ENCODE data around the gene ELFN1.
A peak's percentile ranks its signal among the peaks of the same experiment; 100 is the strongest.

The ELFN1 gene

GRCh38 chr7:1662101-1662500, 8.0 kb upstream of the ELFN1 start:
- no peak for TF ChIP-seq CTCF (IDR thresholded peaks at IDR 0.05)

GRCh38 chr7:1662767-1663166, 7.3 kb upstream of the ELFN1 start:
- TF ChIP-seq CTCF (IDR thresholded peaks at IDR 0.05): no peak
- Mint-ChIP-seq H3K27me3 (ENCODE audit: low read depth, poor library complexity) (peaks cover 52% of the 10 kb centered on the region), H3K27ac (no peak overlapping the region), H3K4me3 (peak overlapping the region; percentile 67), H3K9me3 (peaks cover 17% of the 10 kb centered on the region), H3K4me1 (peaks cover 9% of the 10 kb centered on the region), H3K36me3 (ENCODE audit: low read depth) (no peaks in the 10 kb centered on the region)
- no peak for DNase-seq

More at GRCh38 chr7:1662101-1662500, 8.0 kb upstream of the ELFN1 start:
- Mint-ChIP-seq H3K9me3 (peaks cover 21% of the 10 kb centered on the region), H3K27ac (no peak overlapping the region), H3K27me3 (ENCODE audit: low read depth, poor library complexity) (peaks cover 59% of the 10 kb centered on the region), H3K36me3 (ENCODE audit: low read depth) (no peaks in the 10 kb centered on the region), H3K4me1 (peaks cover 9% of the 10 kb centered on the region), H3K4me3 (no peak overlapping the region)
- no peak for DNase-seq

GRCh38 chr7:1663223-1663622, 6.9 kb upstream of the ELFN1 start:
- Mint-ChIP-seq H3K36me3 (ENCODE audit: low read depth) (no peaks in the 10 kb centered on the region), H3K27ac (no peak overlapping the region), H3K4me3 (peak overlapping the region; percentile 67)

GRCh38 chr7:1663857-1664651, 6.0 kb upstream of the ELFN1 start:
- peak; percentile 51 for DNase-seq
- peaks cover 46% of the 10 kb centered on the region for H3K27me3 Mint-ChIP-seq (ENCODE audit: low read depth, poor library complexity)
- TF ChIP-seq CTCF (IDR thresholded peaks at IDR 0.05): no peak

More at GRCh38 chr7:1663223-1663622, 6.9 kb upstream of the ELFN1 start:
- Mint-ChIP-seq H3K27me3 (ENCODE audit: low read depth, poor library complexity) (peaks cover 52% of the 10 kb centered on the region), H3K9me3 (peaks cover 13% of the 10 kb centered on the region), H3K4me1 (peaks cover 9% of the 10 kb centered on the region)
- TF ChIP-seq CTCF (IDR thresholded peaks at IDR 0.05): no peak
- no peak for DNase-seq

GRCh38 chr7:1664711-1665548, 5.1 kb upstream of the ELFN1 start:
- Mint-ChIP-seq H3K27me3 (ENCODE audit: low read depth, poor library complexity) (peaks cover 43% of the 10 kb centered on the region), H3K36me3 (ENCODE audit: low read depth) (no peaks in the 10 kb centered on the region), H3K4me1 (peaks cover 14% of the 10 kb centered on the region), H3K27ac (no peak overlapping the region), H3K4me3 (peak overlapping the region; percentile 64), H3K9me3 (peaks cover 7% of the 10 kb centered on the region)
- peak; percentile 68 for TF ChIP-seq CTCF (IDR thresholded peaks at IDR 0.05)
- DNase-seq: peak; percentile 95

More at GRCh38 chr7:1663857-1664651, 6.0 kb upstream of the ELFN1 start:
- no peaks in the 10 kb centered on the region for H3K36me3 Mint-ChIP-seq (ENCODE audit: low read depth)
- no peak overlapping the region for H3K27ac Mint-ChIP-seq
- H3K9me3 Mint-ChIP-seq: peaks cover 7% of the 10 kb centered on the region
- H3K4me3 Mint-ChIP-seq: peak overlapping the region; percentile 67
- peaks cover 12% of the 10 kb centered on the region for H3K4me1 Mint-ChIP-seq
